IPS-18c (cell line): ENCODE results near the gene MTHFS.
A peak's percentile ranks its signal among the peaks of the same experiment; 100 is the strongest.
"Not testable (repeated sequence)": the region's sequence is repeated elsewhere in the genome, so short reads cannot be mapped to it uniquely, and the experiment has no call there.

Experiments
- H3K4me3 ChIP-seq: 2 replicates; pipeline ENCODE4 v1.7.0; 2013; ENCODE audit warnings: low read depth, mild to moderate bottlenecking, low read length, moderate library complexity; ENCODE audit not compliant: insufficient read depth
- H3K9me3 ChIP-seq: one replicate; pipeline ENCODE4 v1.6.1; 2013; ENCODE audit warnings: mild to moderate bottlenecking, low read length, moderate library complexity; ENCODE audit not compliant: control insufficient read depth, insufficient read depth

Gene MTHFS

DNA sequence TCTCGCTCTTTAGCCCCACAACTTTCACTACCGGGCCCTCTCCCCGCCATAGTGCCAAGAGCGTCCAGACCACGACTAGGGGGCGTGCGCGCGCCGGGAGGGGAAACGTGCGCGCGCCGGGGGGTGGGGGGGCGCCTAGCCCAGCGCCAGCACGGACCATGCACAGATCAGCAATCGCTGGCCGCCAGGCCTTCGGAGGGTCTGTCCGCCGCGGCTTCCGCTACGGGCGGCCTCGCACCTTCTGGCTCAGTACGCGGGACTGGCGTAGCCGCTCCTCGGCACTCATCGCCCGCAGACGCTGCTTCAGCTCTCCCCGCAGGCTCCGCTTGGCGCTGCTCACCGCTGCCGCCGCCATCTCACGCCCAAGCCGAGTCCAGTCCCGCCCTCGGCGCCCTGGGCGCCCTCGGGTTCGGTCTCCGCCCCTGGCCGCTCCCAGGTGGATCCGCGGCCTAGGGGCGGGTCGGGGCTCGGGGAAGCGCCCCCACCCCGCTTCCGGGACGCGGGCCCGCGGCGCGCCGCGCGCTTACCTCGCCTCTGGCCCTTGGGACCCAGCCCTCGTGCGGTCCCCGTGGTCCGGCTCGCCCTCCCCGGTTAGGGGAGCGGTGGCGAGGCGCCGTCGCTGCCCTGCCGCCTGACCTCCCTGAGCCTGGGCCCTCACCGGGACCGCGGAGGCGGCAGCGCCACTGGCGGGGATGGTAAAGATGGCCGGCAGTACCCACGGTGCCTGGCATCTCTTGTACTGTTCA is at the start of gene MTHFS:
Gene MTHFS, minus strand, starts transcription at position 381 of the 746 bp plus-strand sequence. Its CDS starts 26 bp downstream, at position 355.
- peak within 1 kb of the TSS; percentile 99 for H3K4me3 ChIP-seq
- no peaks in the 10 kb centered on the region for H3K9me3 ChIP-seq

GRCh38 chr15:79944622-79945021 is 47.8 kb upstream of the MTHFS start:
- Histone ChIP-seq H3K4me3 (no peak overlapping the region), H3K9me3 (peaks cover 3% of the 10 kb centered on the region)

DNA sequence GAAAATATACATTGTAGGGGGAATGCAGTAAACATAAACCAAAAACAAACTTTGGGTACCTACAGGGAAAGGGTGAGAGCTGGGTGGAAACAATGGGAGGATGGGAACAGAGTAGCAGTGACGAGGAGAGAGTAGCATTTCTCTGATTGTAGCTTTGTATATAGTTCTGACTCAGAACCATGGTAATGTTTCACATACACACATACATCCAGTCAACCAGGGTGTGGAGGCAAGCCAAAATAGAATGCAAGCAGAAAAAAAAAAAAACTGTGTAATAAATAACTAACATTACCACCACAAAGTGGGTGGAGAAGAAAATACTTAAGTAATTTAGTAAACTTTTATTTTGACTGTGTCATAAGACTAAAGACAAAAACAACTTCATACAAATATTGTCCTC is 47.0 kb upstream of the MTHFS start:
- peaks cover 3% of the 10 kb centered on the region for H3K9me3 ChIP-seq
- no peak overlapping the region for H3K4me3 ChIP-seq

DNA sequence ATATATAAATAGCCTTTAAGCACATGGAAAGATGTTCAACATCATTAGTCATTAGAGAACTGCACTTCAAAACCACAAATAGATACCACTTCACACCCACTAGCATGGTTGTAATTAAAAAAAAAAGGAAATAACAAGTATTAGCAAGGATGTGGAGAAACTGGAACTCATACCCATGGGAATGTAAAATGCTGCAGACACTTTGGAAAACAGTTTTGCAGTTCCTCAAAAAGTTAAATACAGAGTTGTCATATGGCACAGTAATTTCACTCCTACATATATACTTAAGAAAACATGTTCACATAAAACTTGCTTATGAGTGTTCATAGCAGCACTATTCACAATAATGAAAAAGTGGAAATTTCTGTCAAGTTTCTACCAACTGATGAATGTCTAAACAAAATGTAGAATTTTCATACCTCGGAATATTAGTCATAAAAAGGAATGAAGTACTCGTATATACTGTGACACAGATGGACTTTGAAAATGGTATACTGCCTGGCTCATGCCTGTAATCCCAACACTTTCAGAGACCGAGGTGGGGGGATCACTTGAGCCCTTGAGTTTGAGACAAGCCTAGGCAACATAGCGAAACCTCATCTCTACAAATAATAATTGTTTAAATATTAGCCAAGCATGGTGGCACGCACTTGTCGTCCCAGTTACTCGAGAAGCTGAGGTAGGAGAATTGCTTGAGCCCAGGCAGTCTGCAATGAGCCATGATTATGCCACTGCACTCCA is 46.1 kb upstream of the MTHFS start:
- peaks cover 3% of the 10 kb centered on the region for H3K9me3 ChIP-seq
- H3K4me3 ChIP-seq: no peak overlapping the region

GRCh38 chr15:79939399-79939798 is 42.6 kb upstream of the MTHFS start:
- Histone ChIP-seq H3K4me3 (no peak overlapping the region), H3K9me3 (no peaks in the 10 kb centered on the region)

DNA sequence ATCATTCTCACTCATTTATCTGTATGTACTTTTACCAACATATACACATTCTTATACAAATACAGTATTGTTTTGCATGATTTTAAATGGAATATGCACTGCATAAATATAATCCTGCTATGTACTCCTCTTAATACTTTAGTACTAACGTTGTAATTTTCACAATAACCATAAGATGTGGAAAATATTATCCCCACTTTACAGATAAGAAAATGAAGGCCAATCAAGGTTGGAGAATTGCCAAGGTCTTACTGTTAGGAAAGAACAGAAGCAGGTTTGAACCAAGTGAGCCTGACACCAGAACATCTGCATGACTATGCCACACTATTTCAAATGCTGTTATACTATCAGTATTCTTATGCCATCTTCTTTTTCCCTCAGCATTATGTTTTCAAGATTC is 41.3 kb upstream of the MTHFS start:
- no peak overlapping the region for H3K4me3 ChIP-seq

DNA sequence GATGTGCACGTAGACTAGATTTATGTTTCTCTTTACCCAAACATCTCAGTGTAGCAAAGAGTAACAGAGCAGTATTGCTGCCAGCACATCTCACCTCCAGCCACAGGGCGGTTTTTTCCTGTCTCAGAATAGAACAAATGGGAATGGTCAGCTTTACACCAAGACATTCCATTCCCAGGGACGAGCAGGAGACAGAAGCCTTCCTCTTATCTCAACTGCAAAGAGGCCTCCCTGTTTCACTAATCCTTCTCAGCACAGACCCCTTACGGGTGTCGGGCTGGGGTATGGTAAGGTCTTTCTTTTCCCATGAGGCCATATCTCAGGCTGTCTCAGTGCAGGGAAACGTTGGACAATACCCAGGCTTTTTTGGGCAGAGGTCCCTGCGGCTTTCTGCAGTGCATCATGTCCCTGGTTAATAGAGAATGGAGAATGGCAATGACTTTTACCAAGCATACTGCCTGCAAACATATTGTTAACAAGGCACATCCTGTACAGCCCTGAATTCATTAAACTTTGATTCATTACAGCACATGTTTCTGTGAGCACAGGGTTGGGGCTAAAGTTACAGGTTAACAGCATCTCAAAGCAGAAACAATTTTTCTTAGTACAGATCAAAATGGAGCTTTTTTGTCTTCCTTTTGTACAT is 38.9 kb upstream of the MTHFS start:
- H3K9me3 ChIP-seq, H3K4me3 ChIP-seq: not testable (repeated sequence)

More for the DNA sequence above, 41.3 kb upstream of the MTHFS start:
- no peaks in the 10 kb centered on the region for H3K9me3 ChIP-seq

DNA sequence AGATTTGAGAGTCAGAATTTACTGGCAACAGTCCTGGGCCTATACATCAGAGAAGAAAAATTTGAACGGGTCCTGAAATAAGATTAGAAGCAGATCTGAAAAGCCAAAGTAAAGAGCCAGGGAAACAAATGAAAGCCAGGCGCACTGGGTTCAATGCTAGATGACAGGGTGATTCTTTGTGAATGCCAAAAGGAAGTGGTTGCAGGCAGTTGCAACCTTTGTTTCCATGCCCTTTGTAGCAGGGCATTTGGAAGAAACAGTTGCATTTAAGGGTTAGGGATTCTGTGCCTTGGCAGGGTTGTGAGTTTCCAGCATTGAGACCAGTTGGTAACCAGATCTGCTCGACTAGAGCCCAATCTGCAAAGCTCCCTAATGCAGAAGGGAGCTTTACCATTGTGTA is 36.4 kb upstream of the MTHFS start:
- Histone ChIP-seq H3K4me3 (no peak overlapping the region), H3K9me3 (no peaks in the 10 kb centered on the region)

DNA sequence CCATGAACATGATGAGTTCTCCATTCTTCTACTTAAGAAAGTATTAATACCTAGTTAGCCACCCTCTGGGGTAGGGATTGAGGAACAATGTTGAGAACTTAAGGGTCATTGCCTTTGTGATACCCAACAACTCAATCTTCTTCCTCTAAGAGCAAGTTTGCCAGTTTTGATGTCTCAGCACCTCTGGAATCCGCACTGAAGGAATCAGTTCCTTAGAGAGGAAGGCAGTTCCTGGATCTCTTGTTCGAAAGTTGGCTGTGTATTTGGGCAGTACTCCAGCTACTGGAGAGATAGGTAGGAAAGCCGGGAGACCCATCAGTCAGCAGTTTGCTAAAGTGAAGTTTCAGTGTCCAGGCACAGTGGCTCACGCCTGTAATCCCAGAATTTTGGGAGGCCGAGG is 35.6 kb upstream of the MTHFS start:
- H3K4me3 ChIP-seq: no peak overlapping the region
- H3K9me3 ChIP-seq: no peaks in the 10 kb centered on the region

- no peaks in the 10 kb centered on the region for H3K9me3 ChIP-seq
- no peak overlapping the region for H3K4me3 ChIP-seq
Observed at GRCh38 chr15:79930516-79930915, 33.7 kb upstream of the MTHFS start.

DNA sequence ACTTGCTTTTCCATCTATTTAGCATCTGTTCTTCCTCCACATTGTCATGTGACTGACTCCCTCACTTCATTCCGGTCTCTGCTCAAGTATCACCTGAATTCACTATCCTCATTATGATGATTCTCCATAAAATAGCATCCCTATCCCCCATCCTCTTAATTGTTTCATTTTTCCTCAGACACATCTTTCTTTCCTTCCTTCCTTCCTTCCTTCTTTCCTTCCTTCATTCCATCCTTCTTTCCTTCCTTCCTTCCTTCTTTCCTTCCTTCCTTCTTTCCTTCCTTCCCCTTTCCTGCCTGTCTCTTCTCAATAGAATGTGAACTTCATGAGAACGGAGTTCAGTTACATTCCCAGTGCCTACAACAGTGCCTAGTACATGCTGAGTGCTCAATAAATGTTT is 32.6 kb upstream of the MTHFS start:
- H3K9me3 ChIP-seq: no peaks in the 10 kb centered on the region
- no peak overlapping the region for H3K4me3 ChIP-seq

DNA sequence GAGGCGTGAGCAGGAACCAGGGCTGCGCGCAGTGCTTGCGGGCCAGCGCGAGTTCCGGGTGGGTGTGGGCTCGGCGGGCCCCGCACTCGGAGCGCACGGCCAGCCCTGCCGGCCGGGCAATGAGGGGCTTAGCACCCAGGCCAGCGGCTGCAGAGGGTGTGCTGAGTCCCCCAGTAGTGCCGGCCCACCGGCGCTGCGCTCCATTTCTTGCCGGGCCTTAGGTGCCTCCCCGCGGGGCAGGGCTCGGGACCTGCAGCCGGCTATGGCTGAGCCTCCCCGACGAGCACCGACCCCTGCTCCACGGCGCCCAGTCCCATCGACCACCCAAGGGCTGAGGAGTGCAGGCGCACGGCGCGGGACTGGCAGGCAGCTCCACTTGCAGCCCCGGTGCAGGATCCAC is 29.3 kb upstream of the MTHFS start:
- H3K9me3 ChIP-seq, H3K4me3 ChIP-seq: not testable (repeated sequence)

DNA sequence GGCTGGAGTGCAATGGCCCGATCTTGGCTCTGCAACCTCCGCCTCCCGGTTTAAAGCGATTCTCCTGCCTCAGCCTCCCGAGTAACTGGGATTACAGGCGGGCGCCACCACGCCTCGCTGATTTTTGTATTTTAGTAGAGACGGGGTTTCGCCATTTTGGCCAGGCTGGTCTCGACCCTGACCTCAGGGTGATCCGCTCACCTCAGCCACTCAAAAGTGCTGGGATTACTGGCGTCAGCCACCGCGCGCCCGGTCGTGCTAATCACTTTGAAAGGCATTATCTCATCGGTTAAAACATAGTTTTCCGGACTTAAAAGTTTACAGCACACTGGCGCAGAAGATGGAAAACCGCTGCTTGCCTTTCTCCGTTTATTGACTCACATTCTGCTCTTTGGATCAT is 27.6 kb upstream of the MTHFS start:
- H3K9me3 ChIP-seq: no peaks in the 10 kb centered on the region
- H3K4me3 ChIP-seq: peak overlapping the region; percentile 74; the same call in 1 of the 2 replicates

DNA sequence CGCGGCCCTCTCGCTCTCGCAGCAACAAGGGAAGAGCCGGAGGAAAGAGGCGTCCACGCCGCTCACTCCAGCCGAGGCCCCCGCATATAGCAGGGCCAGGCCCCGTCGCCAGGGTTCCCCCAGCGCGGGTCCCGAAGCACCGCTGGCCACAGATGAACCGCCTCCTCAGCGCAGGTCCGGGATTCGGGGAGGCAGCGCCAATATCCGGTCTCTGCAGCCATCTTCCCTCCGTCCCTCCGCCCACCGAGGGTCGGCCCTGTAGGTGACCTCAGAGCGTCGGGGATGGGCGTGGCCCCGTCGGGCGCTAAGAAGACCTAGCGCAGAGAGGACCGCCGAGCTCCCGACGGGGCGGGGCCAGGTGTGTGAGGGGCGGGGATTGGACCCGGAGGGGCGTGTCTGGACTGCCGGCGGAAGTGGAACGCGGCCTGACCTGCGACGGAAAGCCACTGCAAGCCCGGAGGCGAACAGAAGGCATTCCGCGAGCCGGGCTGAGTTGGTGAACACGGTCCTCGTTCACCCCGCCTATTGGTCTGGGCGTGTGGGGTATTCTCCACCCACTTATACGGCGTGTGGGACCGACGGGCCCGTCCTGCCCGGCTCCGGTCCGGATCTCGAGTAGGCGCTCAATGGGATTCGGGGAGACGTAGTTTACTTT is 26.8 kb upstream of the MTHFS start:
- peaks cover 5% of the 10 kb centered on the region for H3K9me3 ChIP-seq
- H3K4me3 ChIP-seq: peak overlapping the region; percentile 89

DNA sequence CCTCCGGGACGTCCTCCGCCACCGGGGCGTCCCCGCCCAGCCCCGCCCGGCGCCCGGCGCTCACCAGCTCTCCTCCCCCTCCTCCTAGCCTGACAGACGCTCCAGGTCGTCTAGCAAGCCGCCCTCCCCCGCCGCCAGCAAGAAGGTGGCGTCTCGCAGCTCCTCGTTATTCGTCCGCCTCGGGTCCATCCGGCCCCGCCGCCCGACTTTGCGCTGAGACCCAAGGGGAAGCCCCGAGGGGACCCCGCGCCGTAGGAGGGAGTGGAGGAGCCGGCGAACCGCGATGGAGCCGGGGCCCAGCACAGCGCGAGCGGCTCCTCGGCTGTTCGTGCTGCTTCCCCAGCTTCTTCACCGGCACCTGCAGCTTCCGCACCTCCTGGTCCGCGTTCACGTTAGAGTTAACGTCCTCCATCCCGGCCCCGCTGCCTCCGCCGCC is 26.3 kb upstream of the MTHFS start:
- peaks cover 8% of the 10 kb centered on the region for H3K9me3 ChIP-seq

DNA sequence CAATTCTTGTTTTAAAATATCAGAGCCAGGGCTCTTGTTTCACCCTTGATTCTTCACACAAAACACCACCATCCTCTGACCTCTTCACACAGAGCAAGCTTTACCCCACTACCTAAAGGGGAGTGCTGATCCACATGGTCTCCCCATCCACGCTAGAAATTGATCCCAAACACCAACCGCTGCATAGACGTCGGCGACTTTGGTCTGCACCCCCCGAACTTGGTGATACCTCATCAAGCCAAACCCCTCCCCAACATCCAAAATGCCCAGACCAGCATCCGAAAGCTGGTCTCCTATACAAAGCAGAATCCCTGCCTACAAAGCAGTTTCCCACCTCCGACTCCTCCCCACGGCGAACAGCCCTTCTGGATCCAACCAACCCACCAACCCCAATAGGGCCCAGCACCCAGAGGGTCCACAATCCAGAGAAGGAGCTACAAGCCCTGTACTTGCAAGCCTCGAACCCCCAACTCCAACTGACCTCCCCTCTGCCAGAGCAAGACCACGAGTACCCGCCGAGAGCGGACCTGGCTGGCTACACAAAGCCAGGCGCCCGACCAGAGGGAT is 25.8 kb upstream of the MTHFS start:
- H3K4me3 ChIP-seq: peak overlapping the region; percentile 89
- peaks cover 10% of the 10 kb centered on the region for H3K9me3 ChIP-seq

More for the DNA sequence above, 26.3 kb upstream of the MTHFS start:
- peak overlapping the region; percentile 89 for H3K4me3 ChIP-seq
